ENCODE measurements around the gene ZNF605.
"Not testable (repeated sequence)": the region's sequence is repeated elsewhere in the genome, so short reads cannot be mapped to it uniquely, and the experiment has no call there.

ZNF605 gene

GRCh38 chr12:132956011-132956788 is at the start of gene ZNF605:
Gene ZNF605 (minus strand): TSS chr12:132956306. CDS start chr12:132945635, 10,671 bp downstream.
- ChIA-PET POLR2A (ENCODE audit: low non-redundant PET) (no interaction called here), CTCF (no interaction called here)
- peak within 1 kb of the TSS; percentile 87 for H3K27ac ChIP-seq
- TF ChIP-seq, protein P1, sequence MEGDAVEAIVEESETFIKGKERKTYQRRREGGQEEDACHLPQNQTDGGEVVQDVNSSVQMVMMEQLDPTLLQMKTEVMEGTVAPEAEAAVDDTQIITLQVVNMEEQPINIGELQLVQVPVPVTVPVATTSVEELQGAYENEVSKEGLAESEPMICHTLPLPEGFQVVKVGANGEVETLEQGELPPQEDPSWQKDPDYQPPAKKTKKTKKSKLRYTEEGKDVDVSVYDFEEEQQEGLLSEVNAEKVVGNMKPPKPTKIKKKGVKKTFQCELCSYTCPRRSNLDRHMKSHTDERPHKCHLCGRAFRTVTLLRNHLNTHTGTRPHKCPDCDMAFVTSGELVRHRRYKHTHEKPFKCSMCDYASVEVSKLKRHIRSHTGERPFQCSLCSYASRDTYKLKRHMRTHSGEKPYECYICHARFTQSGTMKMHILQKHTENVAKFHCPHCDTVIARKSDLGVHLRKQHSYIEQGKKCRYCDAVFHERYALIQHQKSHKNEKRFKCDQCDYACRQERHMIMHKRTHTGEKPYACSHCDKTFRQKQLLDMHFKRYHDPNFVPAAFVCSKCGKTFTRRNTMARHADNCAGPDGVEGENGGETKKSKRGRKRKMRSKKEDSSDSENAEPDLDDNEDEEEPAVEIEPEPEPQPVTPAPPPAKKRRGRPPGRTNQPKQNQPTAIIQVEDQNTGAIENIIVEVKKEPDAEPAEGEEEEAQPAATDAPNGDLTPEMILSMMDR (conservative IDR thresholded peaks at IDR 0.05; ENCODE audit: low read depth), result no peak
- DNase-seq (ENCODE audit: low spot score), result peak; percentile 88

- POLR2A ChIA-PET (ENCODE audit: low non-redundant PET), result no interaction called here
These were observed 42.6 kb upstream of the ZNF605 start for GRCh38 chr12:132998741-132999140.

GRCh38 chr12:132986885-132987225 is 30.7 kb upstream of the ZNF605 start:
- H3K27ac ChIP-seq, result peak overlapping the region; percentile 80
- ChIA-PET CTCF (interaction anchor here (0.6 to 0.7 kb wide), 2 partner anchors 71 to 82 kb away, joined by 3 read pairs; no protein-coding TSS in a partner anchor), POLR2A (ENCODE audit: low non-redundant PET) (interaction anchor here (1.0 kb wide), 1 partner anchor 18 kb away, joined by 3 read pairs; no protein-coding TSS in a partner anchor)
- TF ChIP-seq, protein P1 (conservative IDR thresholded peaks at IDR 0.05; ENCODE audit: low read depth), result no peak
- DNase-seq (ENCODE audit: low spot score), result peak; percentile 39

More at GRCh38 chr12:132998741-132999140, 42.6 kb upstream of the ZNF605 start:
- DNase-seq (ENCODE audit: low spot score), result no peak
- TF ChIP-seq, protein P1 (conservative IDR thresholded peaks at IDR 0.05; ENCODE audit: low read depth), result no peak
- no peak overlapping the region for H3K27ac ChIP-seq
- CTCF ChIA-PET, result interaction anchor here (0.6 kb wide), 1 partner anchor 714 kb away, joined by 5 read pairs; no protein-coding TSS in a partner anchor

DNA sequence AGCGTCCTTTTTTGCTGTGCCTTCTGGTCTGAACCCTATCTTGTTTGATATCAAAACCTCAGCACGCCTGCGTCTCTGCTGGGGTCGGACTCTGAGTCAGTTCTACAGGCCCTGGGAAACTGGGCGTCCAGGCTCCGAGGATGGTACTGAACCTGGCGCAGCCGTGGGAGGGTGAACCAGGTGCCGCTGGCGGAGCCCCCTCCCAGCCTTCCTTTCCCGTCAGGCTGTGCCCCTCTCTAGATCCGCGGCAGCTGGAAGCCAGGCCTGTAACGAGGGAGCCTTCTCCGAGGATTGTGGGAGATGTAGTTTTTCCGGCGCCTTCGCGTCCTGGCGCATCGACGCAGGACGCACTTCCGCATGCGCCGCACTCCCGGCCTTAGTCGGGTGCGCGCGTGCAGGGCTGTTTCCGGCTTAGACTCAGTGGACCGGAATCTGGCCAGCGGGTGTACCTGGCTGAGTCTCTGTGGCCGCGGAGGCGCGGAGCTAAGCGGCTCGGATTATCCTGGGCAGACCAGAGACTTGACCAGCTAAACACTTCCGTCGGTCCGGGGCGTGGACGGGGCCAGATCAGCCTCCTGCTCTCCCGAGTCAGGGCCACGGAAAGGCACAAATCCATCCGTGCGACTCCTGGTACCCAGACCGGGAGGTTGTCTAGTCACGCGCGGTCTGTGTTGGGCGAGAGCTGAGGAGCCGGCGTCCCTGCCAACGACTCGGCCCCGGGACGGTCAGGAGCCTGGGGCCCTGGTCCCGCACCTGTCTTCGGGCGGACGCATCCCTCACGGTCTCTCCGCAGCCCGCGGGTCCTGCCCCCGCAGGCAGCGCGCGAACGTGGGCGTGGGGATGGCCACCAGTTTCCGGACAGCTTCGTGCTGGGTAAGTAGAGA is 30.1 kb upstream of the ZNF605 start, which contains the start of gene ZNF26:
TSS of gene ZNF26 (plus strand) at position 367 of the 884 bp plus-strand sequence. CDS start at position 841, 474 bp downstream.
- TF ChIP-seq, protein P1 (conservative IDR thresholded peaks at IDR 0.05; ENCODE audit: low read depth), result no peak
- peak; percentile 93 for DNase-seq (ENCODE audit: low spot score)
- peak within 1 kb of the TSS; percentile 80 for H3K27ac ChIP-seq
- CTCF ChIA-PET, result interaction anchor here (0.7 kb wide), 1 partner anchor 82 kb away, joined by 3 read pairs; no protein-coding TSS in a partner anchor
- POLR2A ChIA-PET (ENCODE audit: low non-redundant PET), result interaction anchor here (0.5 to 1.0 kb wide), 3 partner anchors 18 to 231 kb away, joined by 3 to 7 read pairs (median 3); no protein-coding TSS in a partner anchor

DNA sequence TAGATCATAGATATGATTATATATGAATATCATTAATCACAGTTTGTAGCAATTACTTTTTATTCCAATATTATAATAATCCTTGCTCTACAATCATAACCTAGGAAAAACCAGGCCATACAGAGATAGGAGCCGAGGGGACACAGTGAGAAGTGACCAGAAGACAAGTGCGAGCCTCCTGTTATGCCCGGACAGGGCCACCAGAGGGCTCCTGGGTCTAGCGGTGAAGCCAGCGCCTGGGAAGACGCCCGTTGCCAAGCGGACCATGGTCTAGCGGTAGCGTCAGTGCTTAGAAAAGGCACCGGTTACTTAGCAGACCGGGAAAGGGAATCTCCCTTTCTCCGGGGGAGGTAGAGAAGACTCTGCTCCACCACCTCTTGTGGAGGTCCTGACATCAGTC is 20.8 kb upstream of the ZNF605 start:
- POLR2A ChIA-PET (ENCODE audit: low non-redundant PET); DNase-seq (ENCODE audit: low spot score); CTCF ChIA-PET; H3K27ac ChIP-seq: not testable (repeated sequence)

DNA sequence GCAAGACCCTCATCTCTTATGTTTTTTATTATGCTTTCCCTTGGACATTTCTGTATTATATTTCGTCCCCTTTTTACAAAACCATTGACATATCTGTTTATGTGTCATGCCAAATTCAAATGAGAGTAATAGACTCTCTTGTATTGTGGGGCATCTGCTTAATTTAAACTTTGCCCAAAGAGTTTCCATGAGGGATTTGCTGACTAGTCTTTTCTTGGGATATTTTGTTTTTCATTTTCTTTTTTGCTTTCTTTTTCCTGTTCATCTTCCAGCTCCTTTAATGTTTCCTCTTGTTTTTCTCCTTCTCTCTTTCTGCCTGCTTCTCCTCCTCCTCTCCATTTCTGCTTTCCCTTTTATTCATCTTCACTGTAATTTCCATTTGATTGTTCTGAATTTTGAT is 16.3 kb upstream of the ZNF605 start:
- no peak for DNase-seq (ENCODE audit: low spot score)
- ChIA-PET CTCF (no interaction called here), POLR2A (ENCODE audit: low non-redundant PET) (no interaction called here)
- TF ChIP-seq, protein P1 (conservative IDR thresholded peaks at IDR 0.05; ENCODE audit: low read depth), result no peak
- H3K27ac ChIP-seq, result no peak overlapping the region
